Measurements from ENCODE around the gene XRCC4. TPM values are rescaled to one million over a fixed set of nuclear protein-coding genes. Genes with fewer than 3 reads are reported as not detected.
A peak's percentile ranks its signal among the peaks of the same experiment; 100 is the strongest.

Gene XRCC4
- total RNA-seq, 5 donors from 2014 or later (not counting 1 experiment from before 2014, with no cell fraction given) = 3.5 to 5.1 (median 4.2) TPM

DNA sequence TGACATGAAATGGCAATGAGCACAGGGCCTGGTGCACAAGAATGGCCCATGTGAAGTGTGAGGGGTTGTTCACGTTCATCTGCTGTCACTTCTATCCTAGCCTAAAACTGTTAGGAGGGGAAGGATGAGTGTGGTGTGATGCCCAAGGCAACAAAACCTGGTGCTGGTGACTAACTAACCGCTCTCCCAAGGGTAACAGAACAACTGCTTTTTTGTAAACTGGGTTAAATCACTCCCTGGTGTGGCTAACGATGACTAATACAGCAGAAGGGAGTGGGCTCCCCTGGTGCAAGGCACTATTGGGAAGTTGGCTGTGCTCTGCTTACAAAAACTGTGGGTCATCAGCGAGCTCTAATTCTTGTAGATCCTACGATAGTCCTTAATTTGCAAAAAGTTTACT is 291.0 kb downstream of the XRCC4 start:
- no peaks in the 10 kb centered on the region for H3K36me3 Mint-ChIP-seq
- H3K27me3 Mint-ChIP-seq = peaks cover 0 to 6% of the 10 kb centered on the region in 2 donors
- H3K4me3 Mint-ChIP-seq = no peak overlapping the region
- ChIA-PET CTCF (interaction anchor here in 1 of 2 donors (0.7 kb wide), 1 partner anchor 9 kb away, joined by 5 read pairs; no protein-coding TSS in a partner anchor), POLR2A (no interaction called here)
- WGBS (ENCODE audit: insufficient coverage) = 79% methylated on average over 2 of the region's 5 CpGs
- H3K36me3 ChIP-seq (ENCODE audit: control insufficient read depth in 2 of 2, extremely low read depth in 1 of 2, insufficient read depth in 1 of 2, low read length in 1 of 2) = no peaks in the 10 kb centered on the region
- DNase-seq (peak in 2 of 35 experiments; percentile 3 to 7), ATAC-seq (replicated peaks in 1 of 4) (no peak)
- no peak overlapping the region for H3K27ac ChIP-seq (ENCODE audit: low read length)
- H3K27ac Mint-ChIP-seq = no peak overlapping the region
- no peaks in the 10 kb centered on the region for H3K27me3 ChIP-seq (replicated peaks in 1 of 2; ENCODE audit: control insufficient read depth in 2 of 2, extremely low read depth in 1 of 2, insufficient read depth in 2 of 2, low read length in 1 of 2)
- peaks cover 0 to 5% (median 0%) of the 10 kb centered on the region in 3 donors for H3K9me3 Mint-ChIP-seq
- H3K4me1 ChIP-seq (ENCODE audit: control insufficient read depth in 1 of 2, extremely low read depth in 1 of 2, insufficient read depth in 2 of 2, low read length in 2 of 2) = no peaks in the 10 kb centered on the region
- H3K4me1 Mint-ChIP-seq = no peaks in the 10 kb centered on the region
- no peak overlapping the region for H3K4me3 ChIP-seq (ENCODE audit: control insufficient read depth in 1 of 2, extremely low read depth in 1 of 2, low read length in 1 of 2)
- H3K9me3 ChIP-seq = no peaks in the 10 kb centered on the region

- Mint-ChIP-seq H3K27me3 (peaks cover 0 to 6% of the 10 kb centered on the region in 2 donors), H3K27ac (no peak overlapping the region), H3K9me3 (peaks cover 0 to 5% (median 0%) of the 10 kb centered on the region in 3 donors), H3K4me1 (no peaks in the 10 kb centered on the region), H3K36me3 (no peaks in the 10 kb centered on the region), H3K4me3 (no peak overlapping the region)
- no CpG with 5 or more reads among the region's 3 CpGs for WGBS (ENCODE audit: insufficient coverage)
- ChIA-PET POLR2A (no interaction called here), CTCF (no interaction called here)
- Histone ChIP-seq H3K4me3 (ENCODE audit: control insufficient read depth in 1 of 2, extremely low read depth in 1 of 2, low read length in 1 of 2) (no peak overlapping the region), H3K9me3 (no peaks in the 10 kb centered on the region), H3K27me3 (replicated peaks in 1 of 2; ENCODE audit: control insufficient read depth in 2 of 2, extremely low read depth in 1 of 2, insufficient read depth in 2 of 2, low read length in 1 of 2) (no peaks in the 10 kb centered on the region), H3K27ac (ENCODE audit: low read length) (no peak overlapping the region), H3K36me3 (ENCODE audit: control insufficient read depth in 2 of 2, extremely low read depth in 1 of 2, insufficient read depth in 1 of 2, low read length in 1 of 2) (no peaks in the 10 kb centered on the region), H3K4me1 (ENCODE audit: control insufficient read depth in 1 of 2, extremely low read depth in 1 of 2, insufficient read depth in 2 of 2, low read length in 2 of 2) (no peaks in the 10 kb centered on the region)
- ATAC-seq (replicated peaks in 1 of 4) (no peak), DNase-seq (no peak)
Measured at GRCh38 chr5:83368835-83369234, 291.5 kb downstream of the XRCC4 start.

DNA sequence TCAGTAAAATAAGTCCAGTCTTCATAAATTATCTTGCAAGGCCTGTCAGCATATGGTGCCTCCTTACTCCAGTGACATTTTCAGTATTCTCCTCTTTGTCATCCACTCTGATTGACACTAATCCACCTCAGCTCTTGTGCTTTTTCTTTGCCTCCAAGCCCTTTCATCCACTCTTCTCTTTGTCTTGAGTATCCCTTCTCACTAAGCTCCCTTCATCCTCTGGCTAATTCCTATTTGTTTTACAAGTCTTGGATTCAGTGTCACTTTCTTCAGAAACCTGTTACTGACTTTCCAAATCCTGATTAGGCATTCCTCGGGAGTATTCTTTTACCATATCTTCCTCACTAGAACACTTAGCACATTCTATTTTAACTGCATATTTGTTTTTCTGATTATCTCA is 293.6 kb downstream of the XRCC4 start:
- no peaks in the 10 kb centered on the region for H3K36me3 ChIP-seq (ENCODE audit: control insufficient read depth in 2 of 2, extremely low read depth in 1 of 2, insufficient read depth in 1 of 2, low read length in 1 of 2)
- H3K9me3 ChIP-seq = no peaks in the 10 kb centered on the region
- Mint-ChIP-seq H3K4me3 (no peak overlapping the region), H3K9me3 (peaks cover 0 to 5% (median 0%) of the 10 kb centered on the region in 3 donors), H3K36me3 (no peaks in the 10 kb centered on the region), H3K27ac (no peak overlapping the region), H3K4me1 (no peaks in the 10 kb centered on the region), H3K27me3 (peaks cover 0 to 6% of the 10 kb centered on the region in 2 donors)
- H3K4me3 ChIP-seq (ENCODE audit: control insufficient read depth in 1 of 2, extremely low read depth in 1 of 2, low read length in 1 of 2) = no peak overlapping the region
- ChIA-PET POLR2A (no interaction called here), CTCF (no interaction called here)
- no peak for DNase-seq
- ATAC-seq (replicated peaks in 1 of 4) = no peak
- H3K27me3 ChIP-seq (replicated peaks in 1 of 2; ENCODE audit: control insufficient read depth in 2 of 2, extremely low read depth in 1 of 2, insufficient read depth in 2 of 2, low read length in 1 of 2) = no peaks in the 10 kb centered on the region
- 71% methylated on average over 1 of the region's 1 CpG for WGBS (ENCODE audit: insufficient coverage)
- H3K4me1 ChIP-seq (ENCODE audit: control insufficient read depth in 1 of 2, extremely low read depth in 1 of 2, insufficient read depth in 2 of 2, low read length in 2 of 2) = no peaks in the 10 kb centered on the region
- no peak overlapping the region for H3K27ac ChIP-seq (ENCODE audit: low read length)

DNA sequence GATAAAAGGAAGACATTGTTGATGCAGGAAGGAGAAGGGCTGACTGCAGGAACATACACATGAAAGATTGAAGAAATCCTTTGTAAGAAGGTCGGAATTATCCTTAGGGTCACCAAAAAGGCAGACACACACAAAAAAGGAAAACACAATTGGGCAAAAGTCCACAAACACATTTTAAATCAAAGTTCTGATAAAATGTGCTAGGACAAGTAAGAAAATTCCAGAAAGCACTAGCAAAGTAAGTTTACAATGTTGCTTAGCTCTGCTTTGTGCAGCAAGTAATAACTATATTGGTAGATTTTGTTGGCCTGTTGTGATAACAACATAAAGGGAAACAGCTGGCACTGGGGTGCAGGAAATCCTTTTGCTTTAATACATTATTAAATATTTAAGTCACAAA is 294.4 kb downstream of the XRCC4 start:
- ChIA-PET CTCF (no interaction called here), POLR2A (no interaction called here)
- no peak for DNase-seq
- Mint-ChIP-seq H3K27me3 (peaks cover 0 to 6% of the 10 kb centered on the region in 2 donors), H3K4me1 (no peaks in the 10 kb centered on the region), H3K9me3 (peaks cover 0 to 2% (median 0%) of the 10 kb centered on the region in 3 donors), H3K4me3 (no peak overlapping the region), H3K27ac (no peak overlapping the region), H3K36me3 (no peaks in the 10 kb centered on the region)
- no CpG with 5 or more reads among the region's 1 CpG for WGBS (ENCODE audit: insufficient coverage)
- Histone ChIP-seq H3K27ac (ENCODE audit: low read length) (no peak overlapping the region), H3K4me1 (ENCODE audit: control insufficient read depth in 1 of 2, extremely low read depth in 1 of 2, insufficient read depth in 2 of 2, low read length in 2 of 2) (no peaks in the 10 kb centered on the region), H3K9me3 (no peaks in the 10 kb centered on the region), H3K36me3 (ENCODE audit: control insufficient read depth in 2 of 2, extremely low read depth in 1 of 2, insufficient read depth in 1 of 2, low read length in 1 of 2) (no peaks in the 10 kb centered on the region), H3K4me3 (ENCODE audit: control insufficient read depth in 1 of 2, extremely low read depth in 1 of 2, low read length in 1 of 2) (no peak overlapping the region), H3K27me3 (replicated peaks in 1 of 2; ENCODE audit: control insufficient read depth in 2 of 2, extremely low read depth in 1 of 2, insufficient read depth in 2 of 2, low read length in 1 of 2) (no peaks in the 10 kb centered on the region)
- ATAC-seq (replicated peaks in 1 of 4) = no peak

GRCh38 chr5:83374547-83374946 is 297.2 kb downstream of the XRCC4 start:
- Mint-ChIP-seq H3K27ac (no peak overlapping the region), H3K4me3 (no peak overlapping the region), H3K36me3 (no peaks in the 10 kb centered on the region), H3K27me3 (peaks cover 0 to 6% of the 10 kb centered on the region in 2 donors), H3K9me3 (no peaks in the 10 kb centered on the region), H3K4me1 (no peaks in the 10 kb centered on the region)
- Histone ChIP-seq H3K27me3 (replicated peaks in 1 of 2; ENCODE audit: control insufficient read depth in 2 of 2, extremely low read depth in 1 of 2, insufficient read depth in 2 of 2, low read length in 1 of 2) (no peaks in the 10 kb centered on the region), H3K4me1 (ENCODE audit: control insufficient read depth in 1 of 2, extremely low read depth in 1 of 2, insufficient read depth in 2 of 2, low read length in 2 of 2) (no peaks in the 10 kb centered on the region), H3K36me3 (ENCODE audit: control insufficient read depth in 2 of 2, extremely low read depth in 1 of 2, insufficient read depth in 1 of 2, low read length in 1 of 2) (no peaks in the 10 kb centered on the region), H3K27ac (ENCODE audit: low read length) (no peak overlapping the region), H3K4me3 (ENCODE audit: control insufficient read depth in 1 of 2, extremely low read depth in 1 of 2, low read length in 1 of 2) (no peak overlapping the region), H3K9me3 (no peaks in the 10 kb centered on the region)
- CTCF ChIA-PET = no interaction called here
- POLR2A ChIA-PET = no interaction called here
- ATAC-seq (replicated peaks in 1 of 4) = no peak
- DNase-seq = no peak
- 67% methylated on average over 1 of the region's 2 CpGs for WGBS (ENCODE audit: insufficient coverage)

- Mint-ChIP-seq H3K4me1 (no peaks in the 10 kb centered on the region), H3K27me3 (peaks cover 0 to 6% of the 10 kb centered on the region in 2 donors), H3K36me3 (no peaks in the 10 kb centered on the region), H3K9me3 (no peaks in the 10 kb centered on the region), H3K4me3 (no peak overlapping the region), H3K27ac (no peak overlapping the region)
- 100% methylated on average over 1 of the region's 3 CpGs for WGBS (ENCODE audit: insufficient coverage)
- Histone ChIP-seq H3K4me3 (ENCODE audit: control insufficient read depth in 1 of 2, extremely low read depth in 1 of 2, low read length in 1 of 2) (no peak overlapping the region), H3K27me3 (replicated peaks in 1 of 2; ENCODE audit: control insufficient read depth in 2 of 2, extremely low read depth in 1 of 2, insufficient read depth in 2 of 2, low read length in 1 of 2) (no peaks in the 10 kb centered on the region), H3K27ac (ENCODE audit: low read length) (no peak overlapping the region), H3K4me1 (ENCODE audit: control insufficient read depth in 1 of 2, extremely low read depth in 1 of 2, insufficient read depth in 2 of 2, low read length in 2 of 2) (no peaks in the 10 kb centered on the region), H3K36me3 (ENCODE audit: control insufficient read depth in 2 of 2, extremely low read depth in 1 of 2, insufficient read depth in 1 of 2, low read length in 1 of 2) (no peaks in the 10 kb centered on the region), H3K9me3 (no peaks in the 10 kb centered on the region)
- DNase-seq (no peak), ATAC-seq (replicated peaks in 1 of 4) (no peak)
- POLR2A ChIA-PET = no interaction called here
- CTCF ChIA-PET = no interaction called here
Measured at GRCh38 chr5:83375049-83375745, 297.9 kb downstream of the XRCC4 start.

GRCh38 chr5:83376461-83376860 is 299.1 kb downstream of the XRCC4 start:
- ChIA-PET POLR2A (no interaction called here), CTCF (no interaction called here)
- no peak overlapping the region for H3K4me3 ChIP-seq (ENCODE audit: control insufficient read depth in 1 of 2, extremely low read depth in 1 of 2, low read length in 1 of 2)
- WGBS (ENCODE audit: insufficient coverage) = no CpG with 5 or more reads among the region's 2 CpGs
- ATAC-seq (replicated peaks in 1 of 4) (no peak), DNase-seq (no peak)
- no peaks in the 10 kb centered on the region for H3K4me1 ChIP-seq (ENCODE audit: control insufficient read depth in 1 of 2, extremely low read depth in 1 of 2, insufficient read depth in 2 of 2, low read length in 2 of 2)
- no peaks in the 10 kb centered on the region for H3K4me1 Mint-ChIP-seq
- no peaks in the 10 kb centered on the region for H3K9me3 ChIP-seq
- H3K27ac ChIP-seq (ENCODE audit: low read length) = no peak overlapping the region
- no peaks in the 10 kb centered on the region for H3K36me3 ChIP-seq (ENCODE audit: control insufficient read depth in 2 of 2, extremely low read depth in 1 of 2, insufficient read depth in 1 of 2, low read length in 1 of 2)
- H3K27me3 ChIP-seq (replicated peaks in 1 of 2; ENCODE audit: control insufficient read depth in 2 of 2, extremely low read depth in 1 of 2, insufficient read depth in 2 of 2, low read length in 1 of 2) = no peaks in the 10 kb centered on the region
- H3K36me3 Mint-ChIP-seq = no peaks in the 10 kb centered on the region
- H3K4me3 Mint-ChIP-seq = no peak overlapping the region
- H3K9me3 Mint-ChIP-seq = no peaks in the 10 kb centered on the region
- H3K27me3 Mint-ChIP-seq = no peaks in the 10 kb centered on the region
- H3K27ac Mint-ChIP-seq = no peak overlapping the region

Data from T-cell (primary cell).